ENCODE results near the gene IL1F10. TPM values are rescaled to one million over a fixed set of nuclear protein-coding genes. Genes with fewer than 3 reads are reported as not detected.

IL1F10 gene
- total and polyA plus RNA-seq, 10 of the 15 experiments (the other 5 are each of a cell fraction or from before 2014, with no cell fraction given), result not detected

GRCh38 chr2:113061241-113061640 is 6.5 kb upstream of the IL1F10 start (continued):
- TF ChIP-seq, protein P1, sequence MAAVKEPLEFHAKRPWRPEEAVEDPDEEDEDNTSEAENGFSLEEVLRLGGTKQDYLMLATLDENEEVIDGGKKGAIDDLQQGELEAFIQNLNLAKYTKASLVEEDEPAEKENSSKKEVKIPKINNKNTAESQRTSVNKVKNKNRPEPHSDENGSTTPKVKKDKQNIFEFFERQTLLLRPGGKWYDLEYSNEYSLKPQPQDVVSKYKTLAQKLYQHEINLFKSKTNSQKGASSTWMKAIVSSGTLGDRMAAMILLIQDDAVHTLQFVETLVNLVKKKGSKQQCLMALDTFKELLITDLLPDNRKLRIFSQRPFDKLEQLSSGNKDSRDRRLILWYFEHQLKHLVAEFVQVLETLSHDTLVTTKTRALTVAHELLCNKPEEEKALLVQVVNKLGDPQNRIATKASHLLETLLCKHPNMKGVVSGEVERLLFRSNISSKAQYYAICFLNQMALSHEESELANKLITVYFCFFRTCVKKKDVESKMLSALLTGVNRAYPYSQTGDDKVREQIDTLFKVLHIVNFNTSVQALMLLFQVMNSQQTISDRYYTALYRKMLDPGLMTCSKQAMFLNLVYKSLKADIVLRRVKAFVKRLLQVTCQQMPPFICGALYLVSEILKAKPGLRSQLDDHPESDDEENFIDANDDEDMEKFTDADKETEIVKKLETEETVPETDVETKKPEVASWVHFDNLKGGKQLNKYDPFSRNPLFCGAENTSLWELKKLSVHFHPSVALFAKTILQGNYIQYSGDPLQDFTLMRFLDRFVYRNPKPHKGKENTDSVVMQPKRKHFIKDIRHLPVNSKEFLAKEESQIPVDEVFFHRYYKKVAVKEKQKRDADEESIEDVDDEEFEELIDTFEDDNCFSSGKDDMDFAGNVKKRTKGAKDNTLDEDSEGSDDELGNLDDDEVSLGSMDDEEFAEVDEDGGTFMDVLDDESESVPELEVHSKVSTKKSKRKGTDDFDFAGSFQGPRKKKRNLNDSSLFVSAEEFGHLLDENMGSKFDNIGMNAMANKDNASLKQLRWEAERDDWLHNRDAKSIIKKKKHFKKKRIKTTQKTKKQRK (IDR thresholded peaks at IDR 0.05; ENCODE audit: low read depth, low read length), result no peak
- TF ChIP-seq IRF4 (IDR thresholded peaks at IDR 0.05; ENCODE audit: low read depth, low read length), result no peak
- no peak for TF ChIP-seq BHLHE40 (IDR thresholded peaks at IDR 0.05; ENCODE audit: borderline replicate concordance in 1 of 2, low read depth in 2 of 2, low read length in 1 of 2)
- TF ChIP-seq, protein P2, sequence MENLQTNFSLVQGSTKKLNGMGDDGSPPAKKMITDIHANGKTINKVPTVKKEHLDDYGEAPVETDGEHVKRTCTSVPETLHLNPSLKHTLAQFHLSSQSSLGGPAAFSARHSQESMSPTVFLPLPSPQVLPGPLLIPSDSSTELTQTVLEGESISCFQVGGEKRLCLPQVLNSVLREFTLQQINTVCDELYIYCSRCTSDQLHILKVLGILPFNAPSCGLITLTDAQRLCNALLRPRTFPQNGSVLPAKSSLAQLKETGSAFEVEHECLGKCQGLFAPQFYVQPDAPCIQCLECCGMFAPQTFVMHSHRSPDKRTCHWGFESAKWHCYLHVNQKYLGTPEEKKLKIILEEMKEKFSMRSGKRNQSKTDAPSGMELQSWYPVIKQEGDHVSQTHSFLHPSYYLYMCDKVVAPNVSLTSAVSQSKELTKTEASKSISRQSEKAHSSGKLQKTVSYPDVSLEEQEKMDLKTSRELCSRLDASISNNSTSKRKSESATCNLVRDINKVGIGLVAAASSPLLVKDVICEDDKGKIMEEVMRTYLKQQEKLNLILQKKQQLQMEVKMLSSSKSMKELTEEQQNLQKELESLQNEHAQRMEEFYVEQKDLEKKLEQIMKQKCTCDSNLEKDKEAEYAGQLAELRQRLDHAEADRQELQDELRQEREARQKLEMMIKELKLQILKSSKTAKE (IDR thresholded peaks at IDR 0.05; ENCODE audit: low read depth, poor library complexity, severe bottlenecking), result no peak
- no peak for TF ChIP-seq ETV6 (conservative IDR thresholded peaks at IDR 0.05 in 1 of 2, IDR thresholded peaks at IDR 0.05 in 1 of 2; ENCODE audit: borderline replicate concordance in 1 of 2, low read depth in 1 of 2)
- TF ChIP-seq, protein P3, sequence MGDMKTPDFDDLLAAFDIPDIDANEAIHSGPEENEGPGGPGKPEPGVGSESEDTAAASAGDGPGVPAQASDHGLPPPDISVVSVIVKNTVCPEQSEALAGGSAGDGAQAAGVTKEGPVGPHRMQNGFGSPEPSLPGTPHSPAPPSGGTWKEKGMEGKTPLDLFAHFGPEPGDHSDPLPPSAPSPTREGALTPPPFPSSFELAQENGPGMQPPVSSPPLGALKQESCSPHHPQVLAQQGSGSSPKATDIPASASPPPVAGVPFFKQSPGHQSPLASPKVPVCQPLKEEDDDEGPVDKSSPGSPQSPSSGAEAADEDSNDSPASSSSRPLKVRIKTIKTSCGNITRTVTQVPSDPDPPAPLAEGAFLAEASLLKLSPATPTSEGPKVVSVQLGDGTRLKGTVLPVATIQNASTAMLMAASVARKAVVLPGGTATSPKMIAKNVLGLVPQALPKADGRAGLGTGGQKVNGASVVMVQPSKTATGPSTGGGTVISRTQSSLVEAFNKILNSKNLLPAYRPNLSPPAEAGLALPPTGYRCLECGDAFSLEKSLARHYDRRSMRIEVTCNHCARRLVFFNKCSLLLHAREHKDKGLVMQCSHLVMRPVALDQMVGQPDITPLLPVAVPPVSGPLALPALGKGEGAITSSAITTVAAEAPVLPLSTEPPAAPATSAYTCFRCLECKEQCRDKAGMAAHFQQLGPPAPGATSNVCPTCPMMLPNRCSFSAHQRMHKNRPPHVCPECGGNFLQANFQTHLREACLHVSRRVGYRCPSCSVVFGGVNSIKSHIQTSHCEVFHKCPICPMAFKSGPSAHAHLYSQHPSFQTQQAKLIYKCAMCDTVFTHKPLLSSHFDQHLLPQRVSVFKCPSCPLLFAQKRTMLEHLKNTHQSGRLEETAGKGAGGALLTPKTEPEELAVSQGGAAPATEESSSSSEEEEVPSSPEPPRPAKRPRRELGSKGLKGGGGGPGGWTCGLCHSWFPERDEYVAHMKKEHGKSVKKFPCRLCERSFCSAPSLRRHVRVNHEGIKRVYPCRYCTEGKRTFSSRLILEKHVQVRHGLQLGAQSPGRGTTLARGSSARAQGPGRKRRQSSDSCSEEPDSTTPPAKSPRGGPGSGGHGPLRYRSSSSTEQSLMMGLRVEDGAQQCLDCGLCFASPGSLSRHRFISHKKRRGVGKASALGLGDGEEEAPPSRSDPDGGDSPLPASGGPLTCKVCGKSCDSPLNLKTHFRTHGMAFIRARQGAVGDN (IDR thresholded peaks at IDR 0.05), result no peak
- TF ChIP-seq, protein P4, sequence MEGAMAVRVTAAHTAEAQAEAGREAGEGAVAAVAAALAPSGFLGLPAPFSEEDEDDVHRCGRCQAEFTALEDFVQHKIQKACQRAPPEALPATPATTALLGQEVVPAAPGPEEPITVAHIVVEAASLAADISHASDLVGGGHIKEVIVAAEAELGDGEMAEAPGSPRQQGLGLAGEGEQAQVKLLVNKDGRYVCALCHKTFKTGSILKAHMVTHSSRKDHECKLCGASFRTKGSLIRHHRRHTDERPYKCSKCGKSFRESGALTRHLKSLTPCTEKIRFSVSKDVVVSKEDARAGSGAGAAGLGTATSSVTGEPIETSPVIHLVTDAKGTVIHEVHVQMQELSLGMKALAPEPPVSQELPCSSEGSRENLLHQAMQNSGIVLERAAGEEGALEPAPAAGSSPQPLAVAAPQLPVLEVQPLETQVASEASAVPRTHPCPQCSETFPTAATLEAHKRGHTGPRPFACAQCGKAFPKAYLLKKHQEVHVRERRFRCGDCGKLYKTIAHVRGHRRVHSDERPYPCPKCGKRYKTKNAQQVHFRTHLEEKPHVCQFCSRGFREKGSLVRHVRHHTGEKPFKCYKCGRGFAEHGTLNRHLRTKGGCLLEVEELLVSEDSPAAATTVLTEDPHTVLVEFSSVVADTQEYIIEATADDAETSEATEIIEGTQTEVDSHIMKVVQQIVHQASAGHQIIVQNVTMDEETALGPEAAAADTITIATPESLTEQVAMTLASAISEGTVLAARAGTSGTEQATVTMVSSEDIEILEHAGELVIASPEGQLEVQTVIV (IDR thresholded peaks at IDR 0.05; ENCODE audit: borderline replicate concordance, partially characterized antibody), result no peak
- no peak for TF ChIP-seq SPI1 (IDR thresholded peaks at IDR 0.05; ENCODE audit: borderline replicate concordance, insufficient read depth, low read depth, low read length)
- TF ChIP-seq, protein P5, sequence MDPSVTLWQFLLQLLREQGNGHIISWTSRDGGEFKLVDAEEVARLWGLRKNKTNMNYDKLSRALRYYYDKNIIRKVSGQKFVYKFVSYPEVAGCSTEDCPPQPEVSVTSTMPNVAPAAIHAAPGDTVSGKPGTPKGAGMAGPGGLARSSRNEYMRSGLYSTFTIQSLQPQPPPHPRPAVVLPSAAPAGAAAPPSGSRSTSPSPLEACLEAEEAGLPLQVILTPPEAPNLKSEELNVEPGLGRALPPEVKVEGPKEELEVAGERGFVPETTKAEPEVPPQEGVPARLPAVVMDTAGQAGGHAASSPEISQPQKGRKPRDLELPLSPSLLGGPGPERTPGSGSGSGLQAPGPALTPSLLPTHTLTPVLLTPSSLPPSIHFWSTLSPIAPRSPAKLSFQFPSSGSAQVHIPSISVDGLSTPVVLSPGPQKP (IDR thresholded peaks at IDR 0.05; ENCODE audit: low read depth, low read length), result no peak
- TF ChIP-seq IKZF2 (IDR thresholded peaks at IDR 0.05), result no peak
- TF ChIP-seq SRF (IDR thresholded peaks at IDR 0.05; ENCODE audit: low read depth in 2 of 2, low read length in 2 of 2), result no peak
- TF ChIP-seq CBX5 (IDR thresholded peaks at IDR 0.05; ENCODE audit: low read depth), result no peak
- TF ChIP-seq JUNB (IDR thresholded peaks at IDR 0.05), result no peak
- no peak for TF ChIP-seq KDM1A (IDR thresholded peaks at IDR 0.05; ENCODE audit: borderline replicate concordance)
